Measurements from ENCODE around the gene MRPL34.

The MRPL34 gene

DNA sequence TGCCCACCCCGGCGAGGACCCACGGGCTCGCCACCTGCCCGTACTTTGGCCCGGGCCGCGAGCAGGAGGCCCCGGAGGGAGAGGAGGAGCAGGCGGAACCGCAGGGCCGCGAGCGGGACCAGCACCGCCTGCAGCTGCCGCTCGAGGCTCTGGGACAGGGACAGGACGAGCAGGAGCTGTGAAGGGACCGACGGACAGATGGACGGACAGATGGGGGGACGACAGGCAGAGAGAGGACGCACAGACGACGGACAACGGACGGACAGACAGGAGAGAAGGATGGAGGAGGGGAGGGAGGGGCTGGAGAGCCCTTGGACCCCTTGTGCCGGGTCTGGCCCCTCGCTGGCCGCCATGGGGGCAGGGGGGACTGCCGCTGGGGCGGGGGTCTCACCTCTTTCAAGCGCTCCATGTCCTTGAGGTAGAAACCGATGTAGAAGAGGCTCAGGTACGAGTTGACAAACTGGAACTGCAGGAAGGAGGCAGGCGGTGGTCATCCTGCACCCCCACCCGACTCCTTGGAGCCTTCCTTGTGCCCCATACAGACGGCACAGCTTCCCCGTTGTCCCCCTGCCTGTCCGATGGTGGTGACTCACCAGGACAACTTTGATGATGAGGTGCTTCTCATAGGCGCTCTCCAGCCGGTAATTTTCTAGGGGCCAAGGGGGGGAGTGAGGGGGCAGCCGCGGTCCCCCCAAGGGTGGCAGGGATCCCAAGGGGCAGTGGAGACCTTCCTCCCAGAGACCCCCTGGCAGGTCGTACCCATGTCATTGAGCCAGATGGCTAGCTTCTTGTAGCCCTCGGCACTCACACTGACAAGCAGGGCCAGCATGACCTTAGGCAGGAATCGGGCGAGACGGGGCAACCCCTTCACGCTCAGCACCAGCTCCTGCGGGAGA is 23.9 kb downstream of the MRPL34 start:
- DNase-seq: no peak

DNA sequence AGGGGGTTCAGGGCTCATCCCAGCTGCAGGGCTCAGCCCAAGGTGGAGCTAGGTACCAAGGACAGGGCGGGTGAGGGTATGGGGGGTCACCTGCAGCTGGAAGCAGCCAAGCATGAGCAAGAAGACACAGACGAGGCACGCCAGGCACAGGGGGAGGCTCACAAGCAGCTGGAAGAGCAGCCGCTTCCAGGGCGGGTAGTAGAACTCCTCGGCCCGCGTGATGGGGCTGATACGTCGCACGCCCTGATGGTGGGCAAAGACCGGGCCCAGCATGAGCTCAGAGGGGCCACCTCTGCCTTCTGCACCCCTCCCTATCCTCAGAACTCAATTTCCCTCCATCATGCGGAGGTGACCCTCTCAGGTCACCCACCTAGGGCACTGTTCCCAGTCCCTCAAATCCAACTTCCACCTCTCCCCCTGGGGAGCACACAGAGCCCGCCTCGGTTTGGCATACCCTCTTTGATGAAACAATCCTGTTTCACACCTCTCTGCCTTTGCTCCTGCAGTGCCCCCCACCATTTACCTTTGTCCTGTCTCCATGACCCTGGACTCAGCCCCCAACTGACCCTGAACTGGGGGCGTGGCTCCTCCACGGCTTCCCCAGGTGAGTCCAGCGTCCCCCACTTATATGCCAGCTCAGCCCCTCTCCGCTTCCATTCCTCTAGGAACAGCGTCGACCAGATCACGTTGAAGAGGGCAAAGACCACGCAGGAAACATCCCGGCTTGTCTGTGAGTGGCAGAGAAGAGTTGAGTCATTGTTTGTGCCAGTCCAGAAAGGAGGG is 24.8 kb downstream of the MRPL34 start:
- no peak for DNase-seq

DNA sequence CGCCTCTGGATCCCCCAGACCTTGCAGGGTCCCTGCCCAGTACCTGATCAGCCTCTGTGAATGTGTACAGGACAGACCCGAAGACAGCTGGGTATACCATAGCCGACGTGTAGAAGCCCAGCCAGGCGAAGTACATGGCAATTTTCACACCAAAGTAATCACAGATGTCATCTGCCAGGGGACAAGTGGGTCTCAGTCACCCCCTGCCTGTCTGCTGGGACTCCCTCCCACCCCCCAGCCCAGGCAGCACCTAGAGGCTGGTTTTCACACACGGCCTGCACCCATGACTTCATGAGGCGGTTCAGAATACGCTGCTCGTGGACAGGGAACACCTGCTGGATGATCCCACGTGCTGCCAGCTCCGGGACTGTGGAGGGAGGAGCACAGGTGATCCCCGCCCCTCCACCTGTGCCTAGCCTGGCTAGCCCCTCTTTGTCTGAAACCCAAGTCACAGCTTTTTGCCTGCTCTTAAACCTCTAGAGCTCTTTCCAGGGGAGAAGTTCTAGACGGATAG is 25.4 kb downstream of the MRPL34 start:
- DNase-seq: peak; percentile 18

DNA sequence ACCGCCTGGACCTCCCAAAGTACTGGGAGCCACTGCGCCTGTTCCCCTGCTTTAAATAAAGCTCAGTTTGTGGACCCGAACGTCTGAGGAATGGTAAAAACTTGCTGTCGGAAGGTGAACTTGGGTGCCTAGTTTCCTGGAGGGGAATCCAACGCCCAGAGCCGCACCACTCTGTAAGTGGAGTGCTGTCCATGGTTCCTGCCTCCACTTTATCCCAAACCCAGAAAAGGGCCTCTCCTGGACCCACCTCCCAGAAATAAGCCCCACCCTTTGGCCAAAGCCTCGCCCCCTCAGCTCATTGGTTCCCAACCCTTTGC is 26.6 kb downstream of the MRPL34 start:
- DNase-seq: no peak

DNA sequence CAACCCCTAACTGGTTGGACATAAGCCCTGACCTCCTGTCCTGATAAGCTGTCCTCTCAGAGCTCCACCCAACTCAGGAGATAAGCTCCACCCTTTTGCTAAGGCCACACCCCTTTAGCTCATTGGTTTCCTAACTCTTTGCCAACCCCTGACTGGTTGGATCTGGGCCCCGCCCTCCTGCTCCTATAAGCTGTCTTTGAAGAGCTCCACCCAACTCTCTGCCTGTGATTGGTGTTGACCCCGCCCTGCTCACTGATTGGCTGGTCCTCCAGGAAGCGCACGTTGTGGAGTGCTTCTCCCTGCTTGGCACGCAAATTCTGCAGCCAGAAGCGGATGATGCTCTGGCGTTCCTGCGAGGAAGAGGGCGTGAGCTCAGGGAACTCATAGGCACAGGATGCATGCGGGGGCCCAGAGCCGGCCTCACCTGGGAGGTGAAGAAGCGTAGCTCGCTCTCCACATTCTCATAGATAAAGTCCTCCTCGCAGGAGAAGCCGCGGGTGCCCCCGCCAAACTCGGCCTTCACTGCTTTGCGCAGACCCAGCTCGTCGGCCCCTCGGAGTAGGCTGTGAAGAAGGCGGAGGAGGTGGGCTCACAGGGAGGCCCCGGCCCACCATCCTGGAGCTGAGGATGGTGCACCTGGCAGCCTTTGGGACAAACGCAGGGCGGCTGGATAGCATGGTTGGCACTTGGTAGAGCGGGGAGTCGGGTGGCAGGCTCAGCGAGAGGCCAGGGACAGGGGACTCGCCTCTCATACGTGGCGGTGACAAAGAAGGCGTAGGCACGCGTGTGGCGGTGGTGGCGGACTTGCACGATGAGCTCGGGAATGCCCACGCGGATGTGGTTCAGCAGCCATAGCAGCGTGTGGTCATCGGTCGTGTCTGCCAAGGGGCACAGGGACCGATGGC is 27.3 kb downstream of the MRPL34 start:
- peak; percentile 9 for DNase-seq

DNA sequence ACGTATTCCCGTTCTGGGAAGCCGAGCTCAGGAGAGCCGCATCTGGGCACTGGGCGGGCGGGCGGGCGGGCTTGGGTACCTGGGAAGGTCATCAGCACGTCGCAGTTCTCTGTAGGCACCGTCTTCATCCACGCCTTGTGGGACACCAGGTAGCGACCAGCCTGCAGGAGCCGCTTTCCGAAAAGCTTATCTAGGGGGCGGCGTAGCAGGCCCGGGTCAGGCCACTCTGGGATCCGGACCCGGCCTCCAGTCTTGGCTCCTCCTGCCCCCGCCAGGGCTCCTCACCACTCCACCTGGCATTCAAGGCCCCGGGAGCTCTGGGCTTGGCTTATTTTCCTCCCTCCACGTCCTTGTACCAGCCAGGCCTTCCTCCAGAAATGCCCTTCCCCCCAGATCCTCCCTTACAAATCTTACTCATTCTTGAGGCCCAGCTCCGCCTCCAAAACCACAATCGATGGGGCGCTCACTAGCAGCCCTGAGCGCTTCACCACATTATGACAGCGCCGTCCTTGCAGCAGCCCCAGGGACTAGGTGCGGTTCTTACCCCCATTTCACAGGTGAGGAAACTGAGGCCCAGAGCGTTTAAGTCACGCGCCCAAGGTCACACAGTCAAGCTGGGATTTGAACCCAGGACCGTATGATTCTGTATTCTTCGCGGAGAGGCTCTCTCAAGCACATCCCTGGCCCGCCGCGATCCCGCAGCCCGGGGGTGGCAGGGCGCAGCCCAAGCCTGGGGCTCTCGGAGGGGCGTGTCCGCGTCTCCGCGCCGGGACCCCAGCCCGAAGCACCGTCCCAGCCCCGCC is 28.1 kb downstream of the MRPL34 start:
- no peak for DNase-seq

DNA sequence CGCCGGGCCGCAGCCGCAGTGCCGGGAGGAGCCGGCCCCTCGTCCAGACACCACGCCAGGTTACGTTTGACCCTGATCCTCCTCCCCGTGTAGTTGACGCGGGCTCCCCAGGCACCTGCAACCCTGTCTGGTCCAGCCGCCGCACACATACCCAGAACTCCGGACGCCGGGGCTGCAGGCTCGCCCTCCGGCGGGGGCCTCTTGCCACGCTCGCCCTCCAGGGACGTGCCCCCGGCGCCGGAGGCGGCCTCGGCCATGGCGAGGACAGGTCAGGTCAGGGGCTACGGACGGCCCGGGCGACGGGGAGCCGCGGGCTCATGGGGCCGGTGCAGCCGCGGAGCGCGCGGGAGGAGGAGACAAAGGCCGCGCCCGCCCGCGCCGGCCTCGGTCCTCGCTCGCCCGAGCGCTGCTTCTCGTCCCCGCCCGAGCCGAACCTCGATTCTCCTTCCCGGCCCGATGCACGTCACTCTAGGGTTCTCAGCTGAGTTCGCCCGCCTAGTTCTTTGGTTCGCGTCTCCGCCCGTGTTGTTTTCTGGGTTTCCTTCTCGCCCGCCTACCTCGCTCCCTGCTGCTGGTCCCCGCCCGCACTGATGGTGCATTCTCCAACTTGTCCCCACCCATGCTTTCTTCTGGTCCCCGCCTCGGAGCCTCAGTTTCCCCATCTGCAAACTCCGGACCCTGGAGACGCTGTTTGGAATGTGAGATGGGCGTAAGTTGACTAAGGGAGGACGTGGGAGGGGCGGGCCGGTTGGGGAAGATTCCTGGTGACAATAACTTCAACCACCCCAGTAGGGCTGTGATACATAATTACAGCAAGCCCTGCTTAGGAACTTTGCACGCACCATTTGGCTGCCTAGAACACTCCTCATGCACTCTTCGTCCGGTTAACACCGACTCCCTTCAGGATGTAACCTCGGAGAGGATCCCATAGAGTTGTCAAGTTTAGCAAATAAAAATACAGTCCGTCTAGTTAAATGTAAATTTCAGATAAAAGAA is 29.0 kb downstream of the MRPL34 start, which contains the start of gene ANO8:
Gene ANO8 (minus strand): TSS at position 442 of the 996 bp plus-strand sequence. CDS start 185 bp downstream, at position 257.
- peak; percentile 93 for DNase-seq

DNA sequence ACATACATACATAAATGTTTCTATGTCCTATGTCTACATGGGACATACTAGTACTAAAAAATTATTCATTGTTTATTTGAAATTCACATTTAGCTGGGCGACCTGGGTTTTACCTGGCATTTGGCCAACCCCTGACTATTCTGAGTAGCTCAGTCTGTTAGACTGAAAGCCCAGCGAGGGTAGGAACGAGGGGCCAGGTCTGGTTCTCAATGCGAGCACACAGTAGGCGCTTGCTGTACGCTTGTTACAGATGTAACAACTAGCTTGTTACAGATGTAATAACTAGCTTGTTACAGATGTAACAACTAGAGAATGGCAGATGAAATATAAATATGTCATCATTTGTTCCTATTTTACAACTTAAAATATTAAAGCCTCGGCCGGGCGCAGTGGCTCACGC is 29.9 kb downstream of the MRPL34 start:
- DNase-seq: peak; percentile 8

DNA sequence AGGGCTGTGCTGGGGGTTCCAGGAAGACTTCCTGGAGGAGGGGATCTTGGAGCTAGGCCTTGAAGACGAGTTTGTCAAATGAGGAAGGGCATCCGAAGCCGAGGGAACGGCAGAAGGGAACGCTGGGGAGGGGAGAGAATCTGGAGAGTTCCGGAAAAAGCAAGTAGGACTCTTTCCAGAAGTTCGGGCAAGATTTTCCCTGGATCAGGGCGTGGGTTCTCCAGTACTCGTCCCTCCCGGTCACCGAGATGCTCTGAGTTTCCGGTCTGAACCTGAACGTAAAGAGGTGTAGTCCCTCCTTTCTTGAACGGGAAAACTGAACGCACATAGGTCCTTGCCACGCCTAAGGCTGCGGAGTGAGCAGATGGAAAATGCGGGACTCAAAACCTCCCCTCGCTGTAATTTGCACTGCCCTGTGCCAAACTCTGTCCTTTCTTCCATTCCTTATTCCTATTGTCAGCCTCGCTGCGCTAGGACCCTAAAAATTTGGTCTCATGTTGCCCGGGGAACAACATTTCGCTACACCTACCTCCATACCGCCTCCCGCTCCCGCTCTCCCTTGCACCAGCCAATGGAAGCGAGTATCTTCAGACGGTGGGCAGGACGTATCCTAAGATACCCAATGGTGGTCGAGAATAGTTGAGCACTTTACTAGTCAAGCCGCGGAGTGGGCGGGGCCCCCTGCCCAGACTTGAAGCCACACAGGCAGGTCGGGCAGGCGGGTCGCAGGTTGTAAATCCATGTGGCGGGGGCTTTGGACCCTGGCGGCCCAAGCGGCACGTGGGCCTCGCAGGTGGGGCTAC is 31.4 kb downstream of the MRPL34 start, which contains the start of gene GTPBP3:
Gene GTPBP3 (plus strand): TSS at position 682 of the 803 bp plus-strand sequence. CDS start 59 bp downstream, at position 741.
- DNase-seq: peak; percentile 98

DNA sequence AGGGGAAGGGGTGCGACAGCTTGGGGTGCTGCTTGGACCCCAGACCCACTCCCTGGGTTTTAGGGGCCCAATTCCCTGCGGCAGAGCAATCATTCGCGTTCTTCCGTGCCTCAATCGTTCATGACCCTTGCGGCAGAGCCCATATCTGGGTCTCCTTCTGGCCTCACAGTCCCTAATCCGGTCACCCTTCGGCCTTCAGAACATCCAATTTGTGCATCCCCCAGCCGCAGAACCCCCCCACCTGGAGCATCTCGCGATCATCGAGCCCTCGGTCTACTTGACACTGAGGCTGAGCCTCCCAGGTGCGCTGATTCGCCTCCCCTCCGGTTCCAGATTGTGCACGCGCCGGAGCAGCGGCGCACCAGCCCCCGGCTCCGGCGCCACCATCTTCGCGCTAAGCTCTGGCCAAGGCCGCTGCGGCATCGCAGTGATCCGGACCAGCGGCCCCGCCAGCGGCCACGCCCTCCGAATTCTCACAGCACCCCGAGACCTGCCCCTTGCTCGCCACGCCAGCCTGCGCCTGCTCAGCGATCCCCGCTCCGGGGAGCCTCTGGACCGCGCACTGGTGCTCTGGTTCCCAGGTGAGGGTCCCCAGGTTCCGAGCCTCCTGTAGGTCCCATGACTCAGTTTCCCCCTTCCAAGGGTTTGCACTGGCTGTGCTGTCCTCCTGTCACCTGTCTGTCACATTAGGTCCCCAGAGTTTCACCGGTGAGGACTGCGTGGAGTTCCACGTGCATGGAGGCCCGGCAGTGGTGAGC is 32.2 kb downstream of the MRPL34 start:
- DNase-seq: no peak

DNA sequence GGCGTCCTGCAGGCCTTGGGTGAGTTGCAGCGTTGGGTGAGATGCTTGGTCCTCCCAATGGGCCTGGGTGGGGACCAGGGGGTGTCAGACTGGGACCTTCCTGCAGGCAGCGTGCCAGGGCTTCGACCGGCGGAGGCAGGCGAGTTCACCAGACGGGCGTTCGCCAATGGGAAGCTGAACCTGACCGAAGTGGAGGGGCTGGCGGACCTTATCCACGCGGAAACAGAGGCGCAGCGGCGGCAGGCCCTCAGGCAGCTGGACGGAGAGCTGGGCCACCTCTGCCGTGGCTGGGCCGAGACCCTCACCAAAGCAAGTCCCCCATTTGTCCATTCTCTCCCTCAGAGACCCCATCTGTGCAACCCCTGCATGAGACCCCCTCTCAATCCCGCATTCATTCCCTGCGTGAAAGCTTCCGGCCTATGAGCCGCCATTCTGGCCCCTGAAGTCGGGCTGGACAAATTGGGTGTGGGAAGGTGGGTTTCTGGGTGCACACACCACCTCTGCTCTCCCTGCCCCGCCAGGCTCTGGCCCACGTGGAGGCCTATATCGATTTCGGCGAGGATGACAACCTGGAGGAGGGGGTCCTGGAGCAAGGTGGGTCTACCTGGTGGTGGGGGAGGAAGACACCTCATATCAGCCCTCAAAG is 32.9 kb downstream of the MRPL34 start:
- no peak for DNase-seq

DNA sequence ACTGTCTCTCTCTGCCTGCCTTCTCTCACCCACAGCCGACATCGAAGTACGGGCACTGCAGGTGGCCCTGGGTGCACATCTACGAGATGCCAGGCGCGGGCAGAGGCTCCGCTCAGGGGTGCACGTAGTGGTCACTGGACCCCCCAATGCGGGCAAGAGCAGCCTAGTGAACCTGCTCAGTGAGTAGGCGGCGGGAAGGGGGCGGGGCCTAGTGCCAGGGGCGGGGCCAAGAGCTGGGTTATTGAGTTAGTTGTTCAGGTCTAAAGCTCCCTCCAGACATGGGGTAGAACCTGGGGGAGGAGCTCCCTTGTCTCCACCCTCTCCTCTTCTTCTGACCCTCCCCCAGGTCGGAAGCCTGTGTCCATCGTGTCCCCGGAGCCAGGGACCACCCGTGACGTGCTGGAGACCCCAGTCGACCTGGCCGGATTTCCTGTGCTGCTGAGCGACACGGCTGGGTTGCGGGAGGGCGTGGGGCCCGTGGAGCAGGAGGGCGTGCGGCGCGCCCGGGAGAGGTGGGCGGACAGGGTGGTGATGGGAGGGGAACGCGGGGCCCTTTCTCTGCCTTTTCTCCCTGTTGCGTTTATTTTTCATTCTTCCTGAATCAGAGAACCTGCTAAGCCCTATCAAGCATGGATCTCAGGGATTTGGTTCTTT is 33.5 kb downstream of the MRPL34 start:
- no peak for DNase-seq

DNA sequence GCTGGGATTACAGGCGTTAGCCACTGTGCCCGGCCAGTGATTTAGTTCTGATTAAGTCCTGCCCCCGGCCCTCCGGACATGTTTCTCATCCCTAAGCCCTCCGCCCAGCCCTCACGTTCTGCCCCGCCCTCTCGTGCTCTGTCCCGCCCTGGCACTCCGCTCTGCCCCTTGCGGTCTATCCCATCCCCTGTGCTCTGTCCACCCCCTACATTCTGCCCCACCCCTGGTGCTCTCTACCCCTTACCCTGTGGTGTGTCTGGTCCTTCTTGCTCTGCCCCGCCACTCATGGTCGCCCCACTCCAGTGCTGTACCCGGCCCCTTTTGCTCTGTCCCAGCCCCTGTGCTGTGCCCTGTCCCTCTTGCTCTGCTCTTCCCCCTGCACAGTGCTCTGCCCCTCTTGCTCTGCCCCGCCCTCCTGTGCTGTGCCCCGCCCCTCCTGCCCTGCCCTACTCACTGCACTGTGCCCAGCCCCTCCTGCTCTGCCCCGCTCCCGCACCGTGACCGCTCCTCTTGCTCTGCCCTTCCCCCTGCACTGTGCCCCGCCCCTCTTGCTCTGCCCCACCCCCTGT is 34.7 kb downstream of the MRPL34 start:
- no peak for DNase-seq

DNA sequence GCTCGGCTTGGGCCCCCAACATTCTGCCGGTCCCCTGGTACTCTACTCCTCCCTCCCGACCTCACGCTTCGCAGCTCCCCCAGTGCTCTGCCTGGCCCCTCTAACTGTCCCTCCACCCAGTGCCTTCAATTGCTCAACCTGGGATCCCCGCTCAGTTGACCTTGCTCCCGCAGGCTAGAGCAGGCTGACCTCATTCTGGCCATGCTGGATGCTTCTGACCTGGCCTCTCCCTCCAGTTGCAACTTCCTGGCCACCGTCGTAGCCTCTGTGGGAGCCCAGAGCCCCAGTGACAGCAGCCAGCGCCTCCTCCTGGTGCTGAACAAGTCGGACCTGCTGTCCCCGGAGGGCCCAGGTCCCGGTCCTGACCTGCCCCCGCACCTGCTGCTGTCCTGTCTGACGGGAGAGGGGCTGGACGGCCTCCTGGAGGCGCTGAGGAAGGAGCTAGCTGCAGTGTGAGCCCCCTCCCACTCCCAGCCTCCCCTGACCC is 35.2 kb downstream of the MRPL34 start:
- DNase-seq: no peak

DNA sequence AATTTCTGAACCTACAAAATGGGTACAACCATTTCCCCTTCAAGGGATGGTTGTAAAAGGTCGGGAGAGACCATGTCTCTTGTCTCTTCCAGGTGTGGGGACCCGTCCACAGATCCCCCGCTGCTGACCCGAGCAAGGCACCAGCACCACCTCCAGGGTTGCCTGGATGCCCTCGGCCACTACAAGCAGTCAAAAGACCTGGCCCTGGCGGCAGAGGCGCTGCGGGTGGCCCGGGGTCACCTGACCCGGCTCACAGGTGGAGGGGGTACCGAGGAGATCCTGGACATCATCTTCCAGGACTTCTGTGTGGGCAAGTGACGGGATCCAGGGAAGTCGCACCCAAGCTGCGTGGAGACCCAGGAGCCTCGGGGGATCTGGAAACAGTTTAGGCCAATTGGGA is 35.7 kb downstream of the MRPL34 start:
- DNase-seq: no peak

DNA sequence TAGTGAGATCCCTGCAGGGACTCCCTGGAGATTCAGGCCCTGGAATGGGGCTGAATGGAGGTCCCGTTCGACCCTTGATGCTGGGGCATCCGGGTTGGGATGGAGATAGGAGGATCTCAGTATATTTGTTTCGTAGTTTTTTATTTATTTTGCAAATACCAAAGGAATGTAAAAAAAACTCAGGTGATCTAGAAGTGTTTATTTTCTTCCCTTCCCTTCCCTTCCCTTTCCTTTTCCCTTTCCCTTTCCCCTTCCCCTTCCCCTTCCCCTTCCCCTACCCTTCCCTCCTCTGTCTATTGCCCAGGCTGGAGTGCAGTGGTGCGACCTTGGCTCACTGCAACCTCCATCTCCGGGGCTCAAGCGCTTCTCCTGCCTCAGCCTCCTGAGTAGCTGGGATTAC is 36.2 kb downstream of the MRPL34 start:
- DNase-seq: no peak

DNA sequence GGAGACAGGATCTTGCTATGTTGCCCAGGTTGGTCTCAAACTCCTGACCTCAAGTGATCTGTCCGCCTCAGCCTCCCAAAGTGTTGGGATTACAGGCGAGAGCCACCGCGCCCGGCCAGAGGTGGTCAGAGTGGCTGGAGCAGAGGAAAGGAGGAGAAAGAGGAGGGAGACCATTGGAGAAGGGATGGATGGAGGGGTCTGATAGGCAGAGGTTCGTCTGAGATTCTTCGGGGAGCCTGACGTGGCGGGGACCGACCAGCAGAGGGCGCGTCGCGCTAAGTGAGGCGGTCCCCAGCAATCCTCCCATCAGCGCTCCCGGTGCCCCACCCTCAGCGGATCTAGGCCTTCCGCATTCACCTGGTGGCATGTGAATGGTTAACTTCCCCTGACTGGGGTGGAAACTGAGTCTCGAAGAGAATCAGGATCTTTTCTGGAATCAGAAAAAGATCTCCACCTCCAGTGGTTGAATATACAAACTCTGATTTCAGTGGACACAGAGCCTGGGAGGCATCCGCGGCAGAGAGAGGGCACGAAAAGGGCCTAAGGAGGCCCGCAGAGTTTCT is 40.5 kb downstream of the MRPL34 start:
- DNase-seq: peak; percentile 39

Data from NCI-H2029 treated with DMSO at 0.1 percent for 48 hours (cell line).